Lower leg skin (tissue), 3 donors: Measurements from ENCODE around the gene TRPC3.

Experiments used
- CTCF ChIP-seq, 3 donors: fragments of 450-650 bp; IDR thresholded peaks; one replicate each; pipeline ENCODE4 v1.5.1; 2016; ENCODE audit warnings: antibody characterized with exemption in 3 of 3, mild to moderate bottlenecking in 3 of 3, moderate library complexity in 2 of 3
- POLR2A ChIP-seq, 2 donors: fragments of 450-650 bp; IDR thresholded peaks; one replicate each; pipeline ENCODE4 v1.6.1; 2016 to 2017; ENCODE audit warnings: antibody characterized with exemption in 2 of 2, mild to moderate bottlenecking in 1 of 2, moderate library complexity in 1 of 2

DNA sequence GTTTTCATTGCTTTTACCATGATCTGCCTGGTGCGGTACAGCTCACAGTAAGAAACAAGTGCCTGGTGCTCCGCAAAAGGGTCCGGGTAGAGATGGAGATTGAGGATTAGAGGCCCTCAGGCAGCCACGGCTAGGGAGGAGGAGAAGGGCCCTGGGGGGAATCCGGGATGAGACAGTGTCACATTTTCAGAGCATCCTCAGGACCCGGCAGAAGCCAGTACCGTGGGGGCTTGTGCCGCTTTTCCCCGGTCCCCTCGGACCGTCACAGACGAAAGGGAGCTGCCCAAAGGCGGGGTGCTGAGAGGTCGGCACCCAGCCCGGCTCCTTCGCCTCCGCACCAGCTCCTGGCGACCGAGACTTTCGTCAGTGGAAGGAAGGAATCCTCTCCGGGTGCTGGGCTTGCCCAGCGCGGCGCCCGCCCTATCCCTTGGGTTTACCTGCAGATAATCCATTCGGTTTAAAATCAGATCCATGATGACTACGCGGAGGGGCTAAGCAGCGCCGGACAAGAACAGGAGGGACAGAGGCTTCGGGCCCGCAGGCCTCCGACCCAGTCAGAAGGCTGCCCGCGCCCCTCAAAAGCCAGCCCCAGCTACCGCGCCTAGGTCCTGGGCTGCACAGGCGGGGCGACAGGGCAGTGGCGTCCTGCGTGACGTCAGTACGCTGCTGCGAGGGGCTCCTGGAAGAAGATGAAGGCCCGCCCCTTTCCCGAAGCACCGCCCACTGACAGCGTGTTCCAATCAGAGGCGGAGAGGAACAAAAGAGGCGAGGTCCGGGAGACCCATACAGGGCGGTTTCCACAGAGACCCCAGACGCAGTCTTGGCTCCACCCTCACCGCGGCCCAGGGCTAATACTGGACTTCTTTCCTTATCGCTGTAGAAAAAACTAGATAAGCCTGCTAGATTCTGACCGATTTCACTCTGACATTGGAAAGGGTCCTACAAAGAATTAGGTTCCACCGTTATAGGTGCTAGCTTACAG lies 81.7 kb downstream of the TRPC3 start, which contains the start of gene BBS7:
- TF ChIP-seq POLR2A (IDR thresholded peaks at IDR 0.05) (no peak), CTCF (IDR thresholded peaks at IDR 0.05) (no peak)
